ENCODE results near the gene SDC1. TPM values are rescaled to one million over a fixed set of nuclear protein-coding genes. Genes with fewer than 3 reads are reported as not detected.
"Not testable (repeated sequence)": the region's sequence is repeated elsewhere in the genome, so short reads cannot be mapped to it uniquely, and the experiment has no call there.

Gene SDC1
- total RNA-seq, 1 donor from 2014 or later, result 85.4 TPM

- H3K27me3 Mint-ChIP-seq (ENCODE audit: low read depth), result no peaks in the 10 kb centered on the region
- peaks cover 10% of the 10 kb centered on the region for H3K36me3 Mint-ChIP-seq (ENCODE audit: low read depth)
- H3K4me3 Mint-ChIP-seq, result peak overlapping the region; percentile 49
- peaks cover 19% of the 10 kb centered on the region for H3K4me1 Mint-ChIP-seq
- DNase-seq (ENCODE audit: low read depth, low spot score), result no peak
- H3K9me3 Mint-ChIP-seq, result peaks cover 14% of the 10 kb centered on the region
- peak; percentile 55 for TF ChIP-seq CTCF (conservative IDR thresholded peaks at IDR 0.05)
- H3K27ac Mint-ChIP-seq (ENCODE audit: unreplicated experiment), result no peak overlapping the region
Measured at GRCh38 chr2:20241973-20242726, 17.2 kb upstream of the SDC1 start.

GRCh38 chr2:20240291-20240690, 15.4 kb upstream of the SDC1 start:
- DNase-seq (ENCODE audit: low read depth, low spot score); H3K36me3 Mint-ChIP-seq (ENCODE audit: low read depth); H3K27me3 Mint-ChIP-seq (ENCODE audit: low read depth); H3K27ac Mint-ChIP-seq (ENCODE audit: unreplicated experiment): not testable (repeated sequence)
- Mint-ChIP-seq H3K4me3 (peak overlapping the region; percentile 45), H3K9me3 (peaks cover 14% of the 10 kb centered on the region), H3K4me1 (peaks cover 27% of the 10 kb centered on the region)

GRCh38 chr2:20236496-20236895, 11.6 kb upstream of the SDC1 start:
- Mint-ChIP-seq H3K9me3 (peaks cover 14% of the 10 kb centered on the region), H3K27me3 (ENCODE audit: low read depth) (no peaks in the 10 kb centered on the region), H3K27ac (ENCODE audit: unreplicated experiment) (no peak overlapping the region), H3K36me3 (ENCODE audit: low read depth) (no peaks in the 10 kb centered on the region), H3K4me3 (no peak overlapping the region), H3K4me1 (peaks cover 20% of the 10 kb centered on the region)
- TF ChIP-seq CTCF (conservative IDR thresholded peaks at IDR 0.05), result no peak
- DNase-seq (ENCODE audit: low read depth, low spot score), result no peak

- no peak for TF ChIP-seq CTCF (conservative IDR thresholded peaks at IDR 0.05)
- peaks cover 17% of the 10 kb centered on the region for H3K4me1 Mint-ChIP-seq
- H3K9me3 Mint-ChIP-seq, result peaks cover 11% of the 10 kb centered on the region
- H3K36me3 Mint-ChIP-seq (ENCODE audit: low read depth), result no peaks in the 10 kb centered on the region
- no peak overlapping the region for H3K4me3 Mint-ChIP-seq
- H3K27me3 Mint-ChIP-seq (ENCODE audit: low read depth), result no peaks in the 10 kb centered on the region
- no peak for DNase-seq (ENCODE audit: low read depth, low spot score)
- no peak overlapping the region for H3K27ac Mint-ChIP-seq (ENCODE audit: unreplicated experiment)
Measured at GRCh38 chr2:20235655-20236305, 10.8 kb upstream of the SDC1 start.

- H3K36me3 Mint-ChIP-seq (ENCODE audit: low read depth); H3K27me3 Mint-ChIP-seq (ENCODE audit: low read depth); DNase-seq (ENCODE audit: low read depth, low spot score); H3K4me1 Mint-ChIP-seq; H3K9me3 Mint-ChIP-seq; H3K4me3 Mint-ChIP-seq; H3K27ac Mint-ChIP-seq (ENCODE audit: unreplicated experiment): not testable (repeated sequence)
Measured at GRCh38 chr2:20234597-20234996, 9.7 kb upstream of the SDC1 start.

GRCh38 chr2:20232837-20233207, 7.9 kb upstream of the SDC1 start:
- H3K9me3 Mint-ChIP-seq, result peaks cover 2% of the 10 kb centered on the region
- H3K4me3 Mint-ChIP-seq, result no peak overlapping the region
- no peaks in the 10 kb centered on the region for H3K36me3 Mint-ChIP-seq (ENCODE audit: low read depth)
- H3K4me1 Mint-ChIP-seq, result peaks cover 8% of the 10 kb centered on the region
- TF ChIP-seq CTCF (conservative IDR thresholded peaks at IDR 0.05), result no peak
- no peaks in the 10 kb centered on the region for H3K27me3 Mint-ChIP-seq (ENCODE audit: low read depth)
- no peak for DNase-seq (ENCODE audit: low read depth, low spot score)
- no peak overlapping the region for H3K27ac Mint-ChIP-seq (ENCODE audit: unreplicated experiment)
